ENCODE results near the gene TRAF4.

DNA sequence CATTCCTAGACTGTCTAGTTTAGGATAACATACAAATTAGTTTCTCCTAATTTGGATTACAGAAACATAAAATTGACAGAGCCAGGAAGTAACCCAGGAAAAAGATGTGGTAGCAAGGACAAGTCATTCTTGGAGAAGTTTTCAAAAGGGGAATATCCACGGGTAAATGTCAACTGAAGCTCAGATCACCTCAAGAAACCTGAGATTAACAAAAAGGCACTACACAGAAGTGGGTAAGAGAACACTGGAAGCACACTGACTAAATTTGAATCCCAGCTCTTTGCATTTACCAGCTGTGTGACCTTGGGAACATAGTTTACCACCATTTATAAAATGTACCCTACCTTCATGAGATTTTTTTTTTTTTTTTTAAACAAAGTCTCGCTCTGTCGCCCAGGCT, 39.4 kb downstream of the TRAF4 start:
- TF ChIP-seq, protein P1, sequence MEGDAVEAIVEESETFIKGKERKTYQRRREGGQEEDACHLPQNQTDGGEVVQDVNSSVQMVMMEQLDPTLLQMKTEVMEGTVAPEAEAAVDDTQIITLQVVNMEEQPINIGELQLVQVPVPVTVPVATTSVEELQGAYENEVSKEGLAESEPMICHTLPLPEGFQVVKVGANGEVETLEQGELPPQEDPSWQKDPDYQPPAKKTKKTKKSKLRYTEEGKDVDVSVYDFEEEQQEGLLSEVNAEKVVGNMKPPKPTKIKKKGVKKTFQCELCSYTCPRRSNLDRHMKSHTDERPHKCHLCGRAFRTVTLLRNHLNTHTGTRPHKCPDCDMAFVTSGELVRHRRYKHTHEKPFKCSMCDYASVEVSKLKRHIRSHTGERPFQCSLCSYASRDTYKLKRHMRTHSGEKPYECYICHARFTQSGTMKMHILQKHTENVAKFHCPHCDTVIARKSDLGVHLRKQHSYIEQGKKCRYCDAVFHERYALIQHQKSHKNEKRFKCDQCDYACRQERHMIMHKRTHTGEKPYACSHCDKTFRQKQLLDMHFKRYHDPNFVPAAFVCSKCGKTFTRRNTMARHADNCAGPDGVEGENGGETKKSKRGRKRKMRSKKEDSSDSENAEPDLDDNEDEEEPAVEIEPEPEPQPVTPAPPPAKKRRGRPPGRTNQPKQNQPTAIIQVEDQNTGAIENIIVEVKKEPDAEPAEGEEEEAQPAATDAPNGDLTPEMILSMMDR (optimal IDR thresholded peaks at IDR 0.05 in 1 of 3, IDR thresholded peaks at IDR 0.05 in 1 of 3, conservative IDR thresholded peaks at IDR 0.05 in 1 of 3; ENCODE audit: extremely low read depth in 1 of 3, insufficient read depth in 2 of 3, low read length in 3 of 3): no peak
- no peak for TF ChIP-seq EZH2 (IDR thresholded peaks at IDR 0.05; ENCODE audit: low read length)
